Right renal pelvis (tissue), 4 donors: Measurements from ENCODE around the gene CKMT2. TPM values are rescaled to one million over a fixed set of nuclear protein-coding genes. Genes with fewer than 3 reads are reported as not detected.

Experiments used
- DNase-seq, 4 donors: peaks; one replicate each; pipeline ENCODE4 v3.0.0-alpha.2; 2013; ENCODE audit warnings: low read depth in 4 of 4, low spot score in 3 of 4, missing footprints in 1 of 4
- polyA plus RNA-seq, 4 donors: library from polyadenylated mRNA; unstranded; fragments of 120-200 nt; gene quantifications; one replicate each; pipeline ENCODE4 v1.2.1, GENCODE V29; 2013; ENCODE audit not compliant: insufficient read length in 4 of 4

CKMT2 gene
- polyA plus RNA-seq, 4 donors: 5.7 to 9.2 (median 5.9) TPM

- no peak for DNase-seq
These were observed 18.3 kb upstream of the CKMT2 start for GRCh38 chr5:81214848-81215247.

- DNase-seq: no peak
These were observed 17.0 kb upstream of the CKMT2 start for GRCh38 chr5:81216152-81216551.

GRCh38 chr5:81219389-81219788, 13.7 kb upstream of the CKMT2 start:
- DNase-seq: no peak

- no peak for DNase-seq
These were observed 10.8 kb upstream of the CKMT2 start for GRCh38 chr5:81222285-81222684.

- DNase-seq: no peak
These were observed 7.7 kb upstream of the CKMT2 start for GRCh38 chr5:81225463-81225862.

GRCh38 chr5:81226286-81226685, 6.8 kb upstream of the CKMT2 start:
- no peak for DNase-seq

- no peak for DNase-seq
These were observed 6.2 kb upstream of the CKMT2 start for GRCh38 chr5:81226949-81227348.

GRCh38 chr5:81228084-81228483, 5.0 kb upstream of the CKMT2 start:
- no peak for DNase-seq

- no peak for DNase-seq
These were observed 2.7 kb upstream of the CKMT2 start for GRCh38 chr5:81230416-81230815.

- no peak for DNase-seq
These were observed 550 bp upstream of the CKMT2 start for GRCh38 chr5:81232464-81233079.

GRCh38 chr5:81234299-81234698, 1.2 kb downstream of the CKMT2 start:
- DNase-seq: no peak

GRCh38 chr5:81234801-81235200, 1.7 kb downstream of the CKMT2 start:
- DNase-seq: no peak

GRCh38 chr5:81235287-81236072, 2.4 kb downstream of the CKMT2 start:
- no peak for DNase-seq

- DNase-seq: no peak
These were observed 5.3 kb downstream of the CKMT2 start for GRCh38 chr5:81238460-81238859.

GRCh38 chr5:81239613-81240012, 6.5 kb downstream of the CKMT2 start:
- DNase-seq: no peak

- DNase-seq: no peak
These were observed 7.9 kb downstream of the CKMT2 start for GRCh38 chr5:81241001-81241400.

GRCh38 chr5:81241961-81242648, 9.0 kb downstream of the CKMT2 start:
- no peak for DNase-seq

- DNase-seq: no peak
These were observed 9.8 kb downstream of the CKMT2 start for GRCh38 chr5:81242906-81243436.

- DNase-seq: no peak
These were observed 11.3 kb downstream of the CKMT2 start for GRCh38 chr5:81244451-81244850.

- DNase-seq: no peak
These were observed 12.7 kb downstream of the CKMT2 start for GRCh38 chr5:81245871-81246235.

- DNase-seq: no peak
These were observed 13.6 kb downstream of the CKMT2 start for GRCh38 chr5:81246697-81247096.
